HG02973 (cell line): ENCODE results near the gene MRPS31.
"Not testable (repeated sequence)": the region's sequence is repeated elsewhere in the genome, so short reads cannot be mapped to it uniquely, and the experiment has no call there.

ENCODE experiments used
- ATAC-seq: cut with Tn5 transposase; IDR thresholded peaks from one replicate; pipeline ENCODE4 v1.9.1; 2021; ENCODE audit warnings: moderate library complexity; ENCODE audit not compliant: unreplicated experiment

The MRPS31 gene

GRCh38 chr13:40790154-40790616, 19.2 kb upstream of the MRPS31 start:
- ATAC-seq: no peak

- ATAC-seq: peak; percentile 73
Measured at GRCh38 chr13:40789275-40790153, 18.5 kb upstream of the MRPS31 start, which contains the start of gene SLC25A15. Gene SLC25A15 (plus strand): TSS chr13:40789611. CDS start chr13:40793227, 3,616 bp downstream.

DNA sequence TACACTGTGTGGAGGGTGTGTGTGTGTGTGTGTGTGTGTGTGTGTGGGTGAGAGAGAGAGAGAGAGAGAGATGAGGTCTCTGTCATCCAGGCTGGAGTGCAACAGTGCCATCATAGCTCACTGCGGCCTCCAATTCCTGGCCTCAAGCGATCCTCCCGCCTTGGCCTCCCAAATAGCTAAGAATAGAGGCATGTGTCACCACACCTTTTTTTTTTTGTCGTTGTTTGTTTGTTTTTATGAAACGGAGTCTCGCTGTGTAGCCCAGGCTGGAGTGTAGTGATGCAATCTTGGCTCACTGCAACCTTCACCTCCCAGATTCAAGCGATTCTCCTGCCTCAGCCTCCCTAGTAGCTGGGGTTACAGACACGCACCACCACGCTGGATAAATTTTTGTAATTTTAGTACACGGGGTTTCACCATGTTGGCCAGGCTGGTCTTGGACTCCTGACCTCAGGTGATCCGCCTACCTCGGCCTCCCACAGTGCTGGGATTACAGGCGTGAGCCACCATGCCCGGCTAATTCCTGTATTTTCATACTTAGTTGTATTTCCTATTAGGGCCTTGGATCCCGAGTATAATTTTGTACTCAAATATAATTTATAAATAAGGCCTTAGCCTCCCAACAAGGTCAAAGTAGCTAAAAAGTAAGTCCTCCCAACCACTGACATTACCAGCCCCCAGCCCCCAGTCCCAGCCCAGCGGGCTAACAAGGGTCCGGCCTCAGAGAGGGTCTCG, 17.7 kb upstream of the MRPS31 start:
- ATAC-seq: not testable (repeated sequence)

GRCh38 chr13:40787062-40787461, 16.1 kb upstream of the MRPS31 start:
- ATAC-seq: no peak

DNA sequence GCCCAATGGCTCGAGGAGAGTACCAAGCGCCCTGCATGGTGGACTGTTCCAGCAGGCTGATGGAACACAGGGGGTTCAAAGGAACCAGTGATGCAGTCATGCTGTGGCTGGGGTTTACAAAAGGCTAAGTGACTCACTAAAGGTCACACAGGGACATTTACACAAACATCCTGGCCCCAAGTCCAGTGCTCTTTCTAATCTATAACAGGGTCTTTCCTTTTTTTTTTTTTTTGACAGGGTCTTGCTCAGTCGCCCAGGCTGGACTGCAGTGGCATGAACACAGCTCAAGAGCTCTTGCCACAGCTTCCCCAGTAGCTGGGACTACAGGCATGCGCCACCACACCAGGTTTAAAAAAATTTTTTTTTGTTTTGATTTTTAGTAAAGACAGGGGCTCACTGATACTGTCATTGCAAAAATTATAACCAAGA, 15.6 kb upstream of the MRPS31 start:
- no peak for ATAC-seq

DNA sequence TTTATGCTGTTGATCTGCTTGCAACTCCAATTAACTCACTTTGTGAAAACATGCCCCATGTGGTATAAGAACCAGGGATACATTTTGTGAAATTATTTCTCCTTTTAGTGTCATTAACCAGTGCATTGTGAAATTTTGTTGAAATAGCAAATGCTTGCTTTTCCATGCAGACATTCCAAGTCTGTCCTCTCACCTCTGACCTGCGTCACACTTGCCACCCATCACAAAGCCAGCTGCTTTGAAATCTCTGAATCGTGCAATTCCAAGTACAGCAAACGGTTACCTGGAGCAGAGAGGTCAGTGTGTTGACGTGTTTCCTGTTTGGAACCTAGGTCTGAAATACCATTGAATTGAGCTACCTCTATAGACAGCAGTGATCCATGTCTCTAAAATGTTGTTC, 13.6 kb upstream of the MRPS31 start:
- no peak for ATAC-seq

DNA sequence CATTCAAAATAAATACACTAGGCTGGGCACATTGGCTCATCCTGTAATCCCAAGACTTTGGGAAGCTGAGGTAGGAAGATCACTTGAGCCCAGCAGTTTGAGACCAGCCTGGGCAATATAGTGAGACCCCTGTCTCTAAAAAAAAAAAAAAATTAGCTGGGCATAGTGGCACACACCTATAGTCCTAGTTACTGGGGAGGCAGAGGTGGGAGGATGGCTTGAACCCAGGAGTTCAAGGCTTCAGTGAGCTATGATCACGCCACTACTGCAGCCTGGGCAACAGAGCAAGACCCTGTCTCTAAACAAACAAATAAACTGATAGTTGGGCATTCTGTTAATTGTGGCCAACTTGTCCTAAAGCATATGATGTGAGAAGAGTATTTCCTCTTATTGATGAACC, 12.0 kb upstream of the MRPS31 start:
- not testable (repeated sequence) for ATAC-seq

GRCh38 chr13:40781717-40782116, 10.7 kb upstream of the MRPS31 start:
- ATAC-seq: no peak

DNA sequence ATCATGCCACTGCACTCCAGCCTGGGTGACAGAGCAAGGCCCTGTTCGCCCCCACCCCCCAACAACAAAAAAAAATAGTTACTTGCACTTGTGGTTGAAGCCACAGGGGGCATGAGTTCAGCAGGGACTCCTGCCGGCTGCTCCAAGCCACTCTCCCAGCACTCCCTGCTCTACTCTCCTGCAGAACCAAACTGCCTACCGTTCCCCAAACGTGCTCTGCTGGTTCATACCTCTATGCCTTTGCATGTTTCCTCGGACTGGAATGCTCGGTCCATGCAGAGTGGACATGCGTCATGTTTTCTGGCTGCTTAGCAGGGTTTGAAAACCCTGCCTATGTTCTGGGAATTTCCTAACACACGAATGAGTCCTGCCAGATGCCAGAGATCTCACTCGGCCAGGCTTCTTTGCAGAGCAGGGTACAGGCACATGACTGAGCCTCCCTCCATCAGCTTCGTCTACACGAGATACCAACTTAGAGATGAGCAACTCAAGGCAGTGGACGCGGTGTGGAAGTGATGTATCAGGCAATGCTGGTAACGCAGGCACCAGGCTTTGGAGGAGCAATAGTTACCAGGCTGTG, 9.9 kb upstream of the MRPS31 start:
- ATAC-seq: no peak

GRCh38 chr13:40779796-40780285, 8.9 kb upstream of the MRPS31 start:
- no peak for ATAC-seq

DNA sequence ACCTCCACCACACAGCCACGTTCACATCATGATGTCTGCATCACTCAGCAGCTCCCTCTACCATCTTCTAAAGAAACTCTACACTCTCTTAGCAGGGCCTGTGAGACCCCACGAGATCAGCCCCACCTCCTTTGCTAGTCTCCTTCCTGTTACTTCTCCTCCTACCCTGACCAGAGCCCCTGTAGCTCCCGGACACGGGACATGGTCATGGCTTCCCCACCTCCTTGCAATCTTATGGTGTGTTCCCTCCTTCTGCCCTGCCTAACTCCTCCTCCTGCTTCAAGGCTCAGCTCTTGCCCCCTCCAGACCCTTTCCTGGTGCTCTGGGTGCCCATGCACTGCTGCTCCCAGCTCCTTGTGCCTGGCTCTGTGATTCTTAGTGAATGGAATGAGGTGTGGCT, 8.1 kb upstream of the MRPS31 start:
- ATAC-seq: no peak

DNA sequence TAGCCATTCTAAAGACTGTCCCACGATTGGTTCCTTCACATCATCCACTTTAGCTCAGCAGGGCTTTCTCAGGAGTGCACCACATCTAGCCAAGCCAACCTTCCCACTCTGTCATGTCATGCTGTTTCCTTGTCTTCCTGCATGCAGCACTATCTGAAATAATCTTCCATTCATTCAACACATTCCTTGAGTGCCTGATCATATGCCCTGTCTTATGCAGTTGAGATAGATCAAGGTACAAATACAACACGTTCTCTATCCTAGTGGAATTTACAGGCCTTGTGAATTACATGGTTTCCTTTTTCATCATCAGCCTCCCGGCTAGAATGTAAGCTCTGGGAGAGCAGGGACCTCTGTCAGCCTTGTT, 6.8 kb upstream of the MRPS31 start:
- no peak for ATAC-seq

DNA sequence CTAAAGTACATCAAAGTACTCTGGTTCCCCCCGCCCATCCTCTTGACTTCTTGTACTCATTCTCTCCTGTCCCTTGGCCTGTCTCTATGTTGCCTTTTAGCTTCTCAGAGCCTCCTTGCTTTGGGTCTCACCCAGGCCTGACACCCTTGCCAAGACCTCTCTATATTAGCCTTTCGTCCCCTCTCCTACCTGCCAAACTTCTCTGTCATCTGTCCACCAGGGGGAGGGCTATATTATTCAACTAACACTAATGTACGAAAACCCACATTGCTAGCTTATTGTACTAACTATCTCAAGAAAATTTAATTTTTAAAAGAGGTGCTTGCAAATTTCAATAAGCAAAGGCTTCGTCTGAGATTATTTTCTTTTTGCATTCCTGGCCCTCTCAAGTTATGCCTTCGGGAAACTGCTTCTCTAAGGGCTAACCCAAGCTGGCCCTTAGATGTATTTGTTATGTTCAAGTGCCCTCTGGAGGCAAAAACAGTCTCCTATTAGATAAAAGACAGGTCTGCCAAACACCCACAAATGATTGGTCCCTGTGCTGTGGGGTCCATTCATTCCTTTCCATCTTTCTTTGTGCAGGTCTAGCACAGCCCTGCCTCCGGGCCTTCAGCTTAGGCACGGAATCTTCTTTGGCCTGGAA, 6.3 kb upstream of the MRPS31 start:
- ATAC-seq: peak; percentile 83

DNA sequence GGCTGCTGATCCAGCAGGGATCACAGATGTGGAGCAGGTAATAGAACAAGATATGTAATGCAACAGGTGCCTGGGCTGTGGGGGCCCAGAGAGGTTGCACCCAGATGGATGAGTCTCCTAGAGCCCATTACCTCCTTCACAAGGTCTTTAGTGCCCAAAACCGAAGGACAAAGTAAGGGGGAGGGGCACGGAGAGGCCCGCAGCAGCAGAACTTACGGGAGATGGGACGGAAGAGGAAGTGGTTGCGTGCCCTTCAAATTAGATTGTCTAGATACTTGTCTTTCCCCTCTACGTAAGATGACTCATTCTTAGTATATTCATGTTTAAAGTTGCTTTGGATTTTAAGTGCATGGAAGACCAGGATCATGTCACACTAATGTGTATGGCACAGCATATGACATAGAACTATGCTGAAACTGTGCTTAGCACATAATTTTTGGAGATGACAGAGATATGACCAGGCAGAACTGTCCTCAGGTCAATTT, 5.7 kb upstream of the MRPS31 start:
- peak; percentile 39 for ATAC-seq

- ATAC-seq: no peak
Measured at GRCh38 chr13:40776232-40776631, 5.2 kb upstream of the MRPS31 start.

GRCh38 chr13:40774672-40775071, 3.7 kb upstream of the MRPS31 start:
- no peak for ATAC-seq

GRCh38 chr13:40772765-40773473, 1.9 kb upstream of the MRPS31 start:
- no peak for ATAC-seq

- ATAC-seq: no peak
Measured at GRCh38 chr13:40770609-40770933, 419 bp downstream of the MRPS31 start.

DNA sequence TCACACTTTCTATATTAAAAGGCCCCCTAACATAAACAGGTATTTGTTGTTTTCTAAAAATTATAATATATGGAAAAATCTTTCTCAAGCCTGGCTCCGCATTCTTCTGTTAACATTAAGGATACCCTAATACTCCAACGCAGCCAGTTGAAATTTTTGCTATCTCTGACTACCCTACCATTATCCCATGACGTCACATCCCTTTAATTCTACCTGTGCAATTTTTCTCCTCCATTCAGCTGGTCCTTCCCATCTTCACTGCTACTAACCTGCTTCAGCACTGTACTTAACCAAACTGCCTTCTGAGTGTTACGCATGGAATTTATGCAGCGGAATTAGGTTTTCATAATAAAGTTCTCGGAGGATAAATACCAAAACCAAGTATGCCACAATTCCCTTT, 1.0 kb downstream of the MRPS31 start:
- ATAC-seq: no peak

GRCh38 chr13:40765602-40766001, 5.4 kb downstream of the MRPS31 start:
- ATAC-seq: no peak
